ENCODE results near the gene RABAC1.

Gene RABAC1

GRCh38 chr19:41913538-41914423 is 45.3 kb downstream of the RABAC1 start:
- no peak for DNase-seq

- no peak for DNase-seq
Measured at GRCh38 chr19:41912899-41913537, 46.1 kb downstream of the RABAC1 start.

- DNase-seq: no peak
Measured at GRCh38 chr19:41911889-41912731, 47.0 kb downstream of the RABAC1 start.

GRCh38 chr19:41910992-41911888 is 47.9 kb downstream of the RABAC1 start:
- no peak for DNase-seq

GRCh38 chr19:41910240-41910991 is 48.7 kb downstream of the RABAC1 start:
- no peak for DNase-seq

GRCh38 chr19:41909706-41910105 is 49.4 kb downstream of the RABAC1 start:
- DNase-seq: no peak

GRCh38 chr19:41908724-41909464 is 50.2 kb downstream of the RABAC1 start:
- no peak for DNase-seq

GRCh38 chr19:41907994-41908615 is 51.0 kb downstream of the RABAC1 start:
- DNase-seq: no peak

- no peak for DNase-seq
Measured at GRCh38 chr19:41906916-41907680, 52.0 kb downstream of the RABAC1 start.
